IPS-11a (cell line): ENCODE results near the gene IVL.

Experiments used
- H3K4me3 ChIP-seq: one replicate; pipeline ENCODE4 v1.5.1; 2013; ENCODE audit warnings: low read depth, low read length, control low read depth

The IVL gene

GRCh38 chr1:152886758-152887409 is 21.5 kb upstream of the IVL start:
- H3K4me3 ChIP-seq: no peak overlapping the region

GRCh38 chr1:152888126-152888525 is 20.2 kb upstream of the IVL start:
- H3K4me3 ChIP-seq: no peak overlapping the region

DNA sequence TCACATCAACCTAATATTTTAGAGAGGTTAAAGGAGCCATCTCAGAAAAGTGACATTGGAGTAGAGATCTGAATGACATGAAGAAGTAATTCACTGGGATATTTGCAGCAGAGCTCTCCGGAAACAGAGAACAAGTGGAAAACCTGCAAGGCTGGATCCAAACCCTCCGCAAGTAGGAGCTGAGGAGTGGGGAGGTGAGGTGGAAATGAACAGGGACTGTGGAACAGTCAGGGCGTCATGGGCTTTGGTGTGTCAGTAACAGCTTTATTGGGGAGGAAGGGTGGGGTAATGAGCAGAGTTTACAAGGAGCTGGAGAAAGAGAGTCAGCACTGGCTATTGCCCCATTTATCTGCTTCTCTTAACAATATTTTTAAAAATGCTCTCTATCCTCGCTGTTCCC is 9.3 kb upstream of the IVL start:
- H3K4me3 ChIP-seq: no peak overlapping the region

- H3K4me3 ChIP-seq: no peak overlapping the region
Measured at GRCh38 chr1:152899883-152900282, 8.5 kb upstream of the IVL start.

GRCh38 chr1:152901631-152902030 is 6.7 kb upstream of the IVL start:
- no peak overlapping the region for H3K4me3 ChIP-seq

GRCh38 chr1:152902636-152903035 is 5.7 kb upstream of the IVL start:
- H3K4me3 ChIP-seq: no peak overlapping the region

DNA sequence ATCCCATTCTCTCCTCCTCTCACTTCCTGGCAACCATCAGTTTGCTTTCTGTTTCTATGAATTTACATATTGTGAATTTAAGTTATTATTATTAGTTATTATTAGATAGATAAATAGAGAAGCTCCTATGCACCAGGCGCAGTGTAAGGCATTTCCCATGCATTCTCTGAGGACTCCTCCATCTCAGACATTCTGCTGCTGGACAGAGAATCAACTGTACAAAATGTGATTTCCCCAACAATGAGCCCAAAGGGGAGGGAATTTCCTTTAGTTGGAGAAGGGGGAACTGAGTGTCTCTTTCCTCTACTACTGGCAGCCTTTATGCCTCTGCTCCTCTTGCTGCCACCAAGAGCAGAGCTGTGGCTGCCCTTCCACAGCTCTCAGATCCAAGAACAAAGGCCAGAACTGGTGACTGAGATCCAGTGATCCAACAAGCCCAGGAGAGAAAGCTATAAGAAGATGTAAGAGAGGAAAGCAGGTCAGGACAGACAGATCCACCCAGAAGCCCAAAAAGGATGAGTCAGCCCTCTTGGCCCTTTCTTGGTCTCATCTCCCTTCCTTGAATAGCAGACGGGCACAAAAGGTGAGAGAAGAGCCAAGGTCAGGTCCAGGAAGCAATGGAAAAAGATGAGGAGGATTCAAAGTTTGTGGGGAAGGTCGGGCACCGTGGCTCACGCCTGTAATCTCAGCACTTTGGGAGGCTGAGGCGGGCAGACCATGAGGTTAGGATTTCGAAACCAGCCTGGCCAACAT is 3.5 kb upstream of the IVL start:
- no peak overlapping the region for H3K4me3 ChIP-seq

- no peak overlapping the region for H3K4me3 ChIP-seq
Measured at GRCh38 chr1:152906023-152906565, 2.3 kb upstream of the IVL start.

GRCh38 chr1:152909206-152909605 is 860 bp downstream of the IVL start:
- no peak overlapping the region for H3K4me3 ChIP-seq

GRCh38 chr1:152912471-152912870 is 4.1 kb downstream of the IVL start:
- H3K4me3 ChIP-seq: no peak overlapping the region

DNA sequence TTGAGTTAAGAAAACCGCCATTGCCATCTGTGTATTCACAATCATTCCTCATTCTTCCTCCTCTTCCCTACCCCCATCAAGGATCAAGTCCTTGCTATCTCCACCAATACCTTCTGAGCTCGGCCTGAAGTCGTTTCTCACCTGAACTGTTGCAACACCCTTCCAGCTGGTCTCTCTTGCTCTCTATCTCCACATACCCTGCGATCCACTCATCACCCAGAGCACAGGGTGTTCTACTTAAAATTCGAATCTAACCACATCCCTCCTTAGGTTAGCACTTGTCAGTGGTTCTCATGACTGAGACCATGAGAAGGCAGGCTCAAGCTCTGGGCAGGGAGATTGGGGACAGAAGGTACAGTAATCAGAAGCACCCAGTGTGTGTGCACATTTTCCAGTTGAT is 4.6 kb downstream of the IVL start:
- H3K4me3 ChIP-seq: no peak overlapping the region

- no peak overlapping the region for H3K4me3 ChIP-seq
Measured at GRCh38 chr1:152917794-152918193, 9.4 kb downstream of the IVL start.

- H3K4me3 ChIP-seq: no peak overlapping the region
Measured at GRCh38 chr1:152919071-152919470, 10.7 kb downstream of the IVL start.

DNA sequence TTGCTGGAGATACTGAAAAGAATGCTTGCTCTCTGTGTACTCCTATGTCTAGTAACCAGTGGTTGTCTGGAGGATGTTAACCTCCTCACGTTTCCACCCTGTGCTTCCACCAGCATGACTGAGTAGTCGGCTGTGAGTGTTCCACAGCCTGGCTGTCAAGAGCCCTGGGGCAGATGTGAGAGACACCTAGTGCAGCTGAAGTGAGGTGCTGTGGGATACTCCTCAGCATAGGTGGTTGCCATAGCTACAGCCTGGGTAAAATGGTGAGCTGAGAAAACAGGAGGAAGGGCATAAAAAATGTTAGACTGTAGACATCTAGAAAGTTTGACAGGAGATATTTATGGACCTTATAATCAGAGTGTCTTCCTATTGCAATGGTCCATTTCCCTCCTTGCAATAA is 15.8 kb downstream of the IVL start:
- H3K4me3 ChIP-seq: no peak overlapping the region

- no peak overlapping the region for H3K4me3 ChIP-seq
Measured at GRCh38 chr1:152926091-152926490, 17.7 kb downstream of the IVL start.

GRCh38 chr1:152928671-152929070 is 20.3 kb downstream of the IVL start:
- H3K4me3 ChIP-seq: no peak overlapping the region

DNA sequence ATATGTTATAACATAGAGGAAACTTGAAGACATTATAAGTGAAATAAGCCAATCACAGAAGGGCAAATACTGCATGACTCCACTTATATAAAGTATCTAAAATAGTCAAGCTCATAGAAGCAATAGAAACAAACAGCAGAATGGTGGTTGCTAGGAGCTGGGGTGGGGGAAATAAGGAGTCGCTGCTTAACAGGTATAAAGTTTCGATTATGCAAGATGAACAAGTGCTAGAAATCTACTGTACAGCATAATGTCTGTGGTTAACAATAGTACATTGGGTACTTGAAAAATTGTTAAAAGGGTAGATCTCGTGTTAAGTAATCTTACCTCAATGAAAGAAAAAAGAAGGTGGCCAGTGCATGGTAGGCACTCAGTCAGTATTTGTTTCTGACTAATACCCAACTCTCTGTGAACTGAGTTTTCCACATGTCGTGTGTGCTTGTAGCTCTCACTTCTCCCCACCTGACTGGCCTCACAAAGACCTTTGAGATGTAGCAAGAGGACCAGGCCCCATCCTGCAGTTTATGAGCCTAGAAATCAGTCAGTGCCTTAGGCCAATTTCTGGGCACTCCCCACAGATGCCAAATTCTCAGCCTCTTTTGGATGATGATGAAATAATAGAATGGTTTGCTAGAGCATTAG is 23.9 kb downstream of the IVL start:
- no peak overlapping the region for H3K4me3 ChIP-seq

GRCh38 chr1:152933196-152933595 is 24.9 kb downstream of the IVL start:
- H3K4me3 ChIP-seq: no peak overlapping the region

GRCh38 chr1:152940614-152941013 is 32.3 kb downstream of the IVL start:
- no peak overlapping the region for H3K4me3 ChIP-seq

DNA sequence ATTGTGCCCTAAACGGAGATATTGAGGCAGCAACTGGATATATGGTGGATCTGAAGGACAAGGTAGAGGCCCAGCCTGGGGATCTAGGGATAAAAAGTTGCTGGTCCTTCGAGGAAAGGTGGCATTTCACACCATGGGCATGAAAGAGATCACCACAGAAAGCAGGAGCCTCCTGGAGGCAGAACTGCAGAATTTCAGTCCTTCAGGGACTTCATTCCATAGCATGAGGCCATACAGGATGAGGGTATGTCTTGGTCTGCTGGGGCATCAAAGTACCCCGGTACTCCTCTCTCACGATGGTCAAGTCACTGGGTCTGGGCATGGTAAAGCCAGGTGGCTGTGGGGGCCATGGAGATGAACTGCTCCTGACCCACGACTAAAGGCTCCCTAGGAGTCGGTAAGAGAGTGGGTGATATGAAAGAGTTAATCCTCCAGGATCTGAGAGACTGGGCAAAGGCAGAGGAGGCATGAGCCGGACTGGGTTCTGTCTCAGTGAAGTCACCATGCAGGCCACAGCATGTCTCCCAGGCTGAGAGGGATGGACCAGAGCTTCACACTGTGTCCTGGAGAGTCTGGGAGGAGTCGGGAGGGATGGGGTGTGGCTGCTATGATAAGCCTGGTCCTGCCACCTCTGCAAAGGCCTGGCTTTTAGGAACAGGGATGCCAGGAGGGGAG is 32.8 kb downstream of the IVL start:
- H3K4me3 ChIP-seq: no peak overlapping the region

- no peak overlapping the region for H3K4me3 ChIP-seq
Measured at GRCh38 chr1:152942161-152942560, 33.8 kb downstream of the IVL start.
